HCT116 (cell line): ENCODE data around the gene TMEM117. TPM values are rescaled to one million over a fixed set of nuclear protein-coding genes. Genes with fewer than 3 reads are reported as not detected.

Source experiments
- ATAC-seq: fragments of 200-7000 bp; cut with Tn5 transposase; 2 replicates; pipeline ENCODE4 v1.9.1; 2020; ENCODE audit warnings: mild to moderate bottlenecking, moderate library complexity
- BruUV-seq: library from RNA; stranded (reverse); fragments of 400-500 nt; replicated peaks from 2 replicates; lab custom pipeline; 2021; lab: Mats Ljungman, UMichigan
- CTCF ChIA-PET: fragments of 300-600 bp; sonication (Branson Sonifier 250); formaldehyde crosslinking; loops from one replicate; lab custom pipeline; 2021; ENCODE audit warnings: antibody characterized with exemption; lab: Charles Lee
- POLR2A ChIA-PET: fragments of 300-600, 350-600 bp; sonication (Branson Sonifier 250); formaldehyde crosslinking; loops from one replicate; lab custom pipeline; 2021; ENCODE audit warnings: antibody characterized with exemption; lab: Charles Lee
- RAD21 ChIA-PET, 2 experiments: fragments of 300-600 bp; sonication (Branson Sonifier 250); formaldehyde crosslinking; loops; one replicate each; lab custom pipeline; 2023; ENCODE audit warnings: low total read pairs in 2 of 2; ENCODE audit not compliant: uncharacterized antibody in 2 of 2, unreplicated experiment in 2 of 2, low non-redundant PET in 1 of 2; lab: Charles Lee
- DNase-seq: peaks from one replicate; pipeline ENCODE4 v3.0.0-alpha.2; 2010; ENCODE audit warnings: low read depth, low spot score
- H2AFZ ChIP-seq: fragments of 200-600 bp; shearing (Covaris generic), sonication (generic); 2 replicates; pipeline ENCODE4 v1.6.1; 2017; ENCODE audit warnings: low read depth, mixed run types, mixed read lengths, antibody characterized with exemption, low read length; ENCODE audit not compliant: poor library complexity, severe bottlenecking
- H3K27ac ChIP-seq: 2 replicates; pipeline ENCODE4 v1.5.1; 2012; ENCODE audit warnings: low read depth, low read length
- H3K27me3 ChIP-seq: fragments of 200-600 bp; sonication (generic); 2 replicates; pipeline ENCODE4 v1.6.1; 2016; ENCODE audit warnings: mixed run types, low read length, mixed read lengths; ENCODE audit not compliant: insufficient read depth
- H3K36me3 ChIP-seq, 2 experiments: fragments of 200-500 bp in 1 of 2; fragments of 200-600 bp in 1 of 2; sonication (Bioruptor generic) in 1 of 2; sonication (generic) in 1 of 2; 2 replicates each; pipeline versions ENCODE4 v1.5.1 to v1.6.1; 2014 to 2016; ENCODE audit warnings: low read length in 2 of 2, inconsistent platforms in 1 of 2, mixed read lengths in 1 of 2, mixed run types in 1 of 2; ENCODE audit not compliant: insufficient read depth in 2 of 2, control insufficient read depth in 1 of 2
- H3K4me1 ChIP-seq, 2 experiments: fragments of 200-600 bp in 1 of 2; sonication (generic) in 1 of 2; 2 replicates each; pipeline versions ENCODE4 v1.5.1 to v1.6.1; 2012 to 2017; ENCODE audit warnings: low read length in 2 of 2, inconsistent platforms in 1 of 2, mild to moderate bottlenecking in 1 of 2, mixed read lengths in 1 of 2, mixed run types in 1 of 2, moderate library complexity in 1 of 2; ENCODE audit not compliant: insufficient read depth in 2 of 2, control insufficient read depth in 1 of 2
- H3K4me2 ChIP-seq: fragments of 200-600 bp; sonication (generic); 2 replicates; pipeline ENCODE4 v1.6.1; 2017; ENCODE audit warnings: mixed run types, low read length, mixed read lengths
- H3K4me3 ChIP-seq, 2 experiments: fragments of 200-600 bp in 1 of 2; sonication (generic) in 1 of 2; replicated peaks in 1 of 2; 2 replicates each; pipeline ENCODE4 v1.5.1; 2011 to 2016; ENCODE audit warnings: low read length in 2 of 2, control low read depth in 1 of 2, low read depth in 1 of 2, mild to moderate bottlenecking in 1 of 2, mixed read lengths in 1 of 2, mixed run types in 1 of 2
- H3K79me2 ChIP-seq: fragments of 200-600 bp; sonication (generic); 2 replicates; pipeline ENCODE4 v1.6.1; 2017; ENCODE audit warnings: mild to moderate bottlenecking, mixed run types, low read length, moderate library complexity, mixed read lengths; ENCODE audit not compliant: insufficient read depth
- H3K9ac ChIP-seq: fragments of 200-600 bp; sonication (generic); 2 replicates; pipeline ENCODE4 v1.6.1; 2016; ENCODE audit warnings: low read length, mixed read lengths
- H3K9me2 ChIP-seq: fragments of 200-600 bp; sonication (generic), shearing (Covaris generic); 2 replicates; pipeline ENCODE4 v1.6.1; 2017; ENCODE audit warnings: mixed run types, mild to moderate bottlenecking, moderate library complexity; ENCODE audit not compliant: insufficient read depth
- H3K9me3 ChIP-seq, 2 experiments: fragments of 200-500 bp in 1 of 2; fragments of 200-600 bp in 1 of 2; sonication (Bioruptor generic) in 1 of 2; sonication (generic) in 1 of 2; 2 replicates each; pipeline ENCODE4 v1.6.1; 2014 to 2017; ENCODE audit warnings: low read length in 2 of 2, mixed read lengths in 2 of 2, inconsistent platforms in 1 of 2, low read depth in 1 of 2, mild to moderate bottlenecking in 1 of 2, mixed run types in 1 of 2, moderate library complexity in 1 of 2; ENCODE audit not compliant: control insufficient read depth in 1 of 2, insufficient read depth in 1 of 2
- H4K20me1 ChIP-seq: fragments of 200-600 bp; sonication (generic), shearing (Covaris generic); 2 replicates; pipeline ENCODE4 v1.6.1; 2017; ENCODE audit warnings: mixed run types, mild to moderate bottlenecking, moderate library complexity; ENCODE audit not compliant: insufficient read depth
- CTCF ChIP-seq, 3 experiments: fragments of 200-600 bp in 1 of 3; sonication (generic) in 1 of 3; IDR thresholded peaks in 2 of 3; conservative IDR thresholded peaks in 1 of 3; 2 replicates each; pipeline ENCODE4 v1.5.1; 2012 to 2017; ENCODE audit warnings: low read depth in 2 of 3, low read length in 2 of 3, antibody characterized with exemption in 1 of 3, borderline replicate concordance in 1 of 3, control low read depth in 1 of 3, mild to moderate bottlenecking in 1 of 3, mixed read lengths in 1 of 3, mixed run types in 1 of 3, moderate library complexity in 1 of 3; ENCODE audit not compliant: insufficient read depth in 1 of 3
- ELF1 ChIP-seq: IDR thresholded peaks from 2 replicates; pipeline ENCODE4 v1.6.1; 2012; ENCODE audit warnings: low read depth, borderline replicate concordance
- EZH2 ChIP-seq: fragments of 200-600 bp; sonication (generic); IDR thresholded peaks from 2 replicates; pipeline ENCODE4 v1.6.1; 2017; ENCODE audit warnings: antibody characterized with exemption, mixed run types
- POLR2A ChIP-seq: IDR thresholded peaks from 2 replicates; pipeline ENCODE4 v1.7.0; 2011; ENCODE audit warnings: borderline replicate concordance; ENCODE audit not compliant: insufficient read depth, insufficient read length; ENCODE audit errors: extremely low read depth
- POLR2AphosphoS5 ChIP-seq: IDR thresholded peaks from 2 replicates; pipeline ENCODE4 v1.6.1; 2011; ENCODE audit warnings: mild to moderate bottlenecking, low read depth, low read length, moderate library complexity
- SIN3A ChIP-seq: IDR thresholded peaks from 2 replicates; pipeline ENCODE4 v1.6.1; 2012; ENCODE audit warnings: low read depth
- SP1 ChIP-seq: IDR thresholded peaks from 2 replicates; pipeline ENCODE4 v1.6.1; 2012; ENCODE audit warnings: low read depth
- SRF ChIP-seq: IDR thresholded peaks from 2 replicates; pipeline ENCODE4 v1.6.1; 2012; ENCODE audit warnings: low read depth
- TCF7L2 ChIP-seq: IDR thresholded peaks from 2 replicates; pipeline ENCODE4 v1.7.0; 2011; ENCODE audit warnings: borderline replicate concordance, inconsistent platforms; ENCODE audit not compliant: insufficient read depth, insufficient read length; ENCODE audit errors: extremely low read depth
- YY1 ChIP-seq: IDR thresholded peaks from 2 replicates; pipeline ENCODE4 v1.6.1; 2011; ENCODE audit warnings: low read length, low read depth, moderate library complexity, mild to moderate bottlenecking; ENCODE audit not compliant: insufficient replicate concordance; ENCODE audit errors: extremely low read depth
- ZFX ChIP-seq: fragments of 450-650 bp; IDR thresholded peaks from 2 replicates; pipeline ENCODE4 v1.6.1; 2017
- ZNF274 ChIP-seq: fragments of 200-500 bp; sonication (Bioruptor generic); IDR thresholded peaks from 2 replicates; pipeline ENCODE4 v1.6.1; 2014; ENCODE audit warnings: mild to moderate bottlenecking, low read depth, low read length, inconsistent platforms
- intact Hi-C: fragments of 100-400 bp; cut with micrococcal nuclease; formaldehyde crosslinking; loops from 2 replicates; pipeline ENCODE4 v1.10.0; 2022
- total RNA-seq: library from RNA; stranded (reverse); gene quantifications from one replicate; pipeline ENCODE4 v1.2.1, GENCODE V29; 2021; ENCODE audit not compliant: unreplicated experiment
- TF ChIP-seq, protein P1 (sequence below): IDR thresholded peaks from 2 replicates; pipeline ENCODE4 v1.6.1; 2012

The TMEM117 gene
- total RNA-seq, 1 experiment from 2014 or later: 3.6 TPM

GRCh38 chr12:43805860-43806736 lies 29.8 kb upstream of the TMEM117 start, which contains the start of gene TWF1:
TSS of gene TWF1 (minus strand) at chr12:43806317. CDS start at chr12:43806245, 72 bp downstream.
- BruUV-seq: no TSS peak
- ChIA-PET CTCF (interaction anchor here (1.0 to 2.0 kb wide), 2 partner anchors 10 to 76 kb away, joined by 4 to 6 read pairs; no protein-coding TSS in a partner anchor), POLR2A (interaction anchor here (1.1 to 1.4 kb wide), 3 partner anchors 10 to 14 kb away, joined by 3 to 6 read pairs (median 4); no protein-coding TSS in a partner anchor), RAD21 (interaction anchor here in 1 of 2 experiments (1.3 kb wide), 1 partner anchor 77 kb away, joined by 4 read pairs; no protein-coding TSS in a partner anchor)
- Histone ChIP-seq H2AFZ (no peak within 1 kb of the TSS), H3K4me2 (peak within 1 kb of the TSS; percentile 85), H4K20me1 (no peaks in the 10 kb centered on the region), H3K27ac (peak within 1 kb of the TSS; percentile 76), H3K9me3 (no peaks in the 10 kb centered on the region), H3K9me2 (no peaks in the 10 kb centered on the region), H3K4me3 (peak within 1 kb of the TSS; percentile 72 to 85), H3K4me1 (peaks cover 9 to 15% of the 10 kb centered on the region in 2 experiments), H3K79me2 (peaks cover 46% of the 10 kb centered on the region), H3K36me3 (peaks cover 15 to 23% of the 10 kb centered on the region in 2 experiments), H3K27me3 (no peaks in the 10 kb centered on the region), H3K9ac (peak within 1 kb of the TSS; percentile 82)
- peak; percentile 27 for DNase-seq
- peak; percentile 94 for ATAC-seq
- intact Hi-C loops: no loop called here
- TF ChIP-seq ZNF274 (no peak), SIN3A (0 out of 2 replicates have a peak, but pooled peaks have one; percentile 45), POLR2A (peak; percentile 60), ZFX (peak; percentile 91), POLR2AphosphoS5 (peak; percentile 88), TCF7L2 (no peak), YY1 (peak; percentile 58), SRF (peak; percentile 40; the same call in 1 of the 2 replicates), ELF1 (peak; percentile 58; the same call in 1 of the 2 replicates), CTCF (IDR thresholded peaks at IDR 0.05 in 2 of 3, conservative IDR thresholded peaks at IDR 0.05 in 1 of 3; ENCODE audit: borderline replicate concordance in 1 of 3, insufficient read depth in 1 of 3, low read depth in 2 of 3, low read length in 2 of 3) (peak in 1 of 3 experiments; percentile 31; a peak in 2 of 6 replicates), EZH2 (no peak), SP1 (peak; percentile 24; the same call in 1 of the 2 replicates)
- TF ChIP-seq, protein P1, sequence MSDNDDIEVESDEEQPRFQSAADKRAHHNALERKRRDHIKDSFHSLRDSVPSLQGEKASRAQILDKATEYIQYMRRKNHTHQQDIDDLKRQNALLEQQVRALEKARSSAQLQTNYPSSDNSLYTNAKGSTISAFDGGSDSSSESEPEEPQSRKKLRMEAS: peak; percentile 16; the same call in 1 of the 2 replicates
